IMR-90 (cell line): ENCODE measurements around the gene LDB2. TPM values are rescaled to one million over a fixed set of nuclear protein-coding genes. Genes with fewer than 3 reads are reported as not detected.

Source experiments
- ATAC-seq: fragments of 200-7000 bp; cut with Tn5 transposase; 2 replicates; pipeline ENCODE4 v1.9.1; 2020; ENCODE audit warnings: low read depth, mild to moderate bottlenecking, moderate library complexity
- BruUV-seq: library from RNA; stranded (reverse); fragments of 400-500 nt; replicated peaks from 2 replicates; lab custom pipeline; 2021; lab: Mats Ljungman, UMichigan
- CTCF ChIA-PET: fragments of 300-600 bp; formaldehyde crosslinking; extraction: SDS; loops from one replicate; lab custom pipeline; 2021; ENCODE audit warnings: antibody characterized with exemption; lab: Yijun Ruan, JAX
- POLR2A ChIA-PET: fragments of 300-600 bp; sonication (Branson Sonifier 250); formaldehyde crosslinking; loops from one replicate; lab custom pipeline; 2022; ENCODE audit warnings: antibody characterized with exemption; ENCODE audit not compliant: unreplicated experiment; lab: Charles Lee
- DNase-seq: peaks from one replicate; pipeline ENCODE4 v3.0.0; 2013
- H2AFZ ChIP-seq: replicated peaks from 2 replicates; pipeline ENCODE3; 2013; ENCODE audit warnings: low read length, mild to moderate bottlenecking; ENCODE audit not compliant: poor library complexity
- H2AK5ac ChIP-seq: 2 replicates; pipeline ENCODE4 v1.6.1; 2013; ENCODE audit warnings: low read depth, low read length, inconsistent platforms
- H2AK9ac ChIP-seq: replicated peaks from 2 replicates; pipeline ENCODE3; 2013; ENCODE audit warnings: mild to moderate bottlenecking, low read depth, low read length, moderate library complexity; ENCODE audit not compliant: poor library complexity
- H2BK120ac ChIP-seq: 2 replicates; pipeline ENCODE4 v1.6.1; 2013; ENCODE audit warnings: low read depth, low read length, inconsistent platforms
- H2BK15ac ChIP-seq: 3 replicates; pipeline ENCODE4 v1.6.1; 2013; ENCODE audit warnings: low read depth, low read length, inconsistent platforms
- H2BK20ac ChIP-seq: 2 replicates; pipeline ENCODE4 v1.6.1; 2013; ENCODE audit warnings: low read depth, mild to moderate bottlenecking, inconsistent platforms, low read length, moderate library complexity
- H2BK5ac ChIP-seq: 2 replicates; pipeline ENCODE4 v1.6.1; 2013; ENCODE audit warnings: mild to moderate bottlenecking, low read depth, low read length, inconsistent platforms; ENCODE audit not compliant: poor library complexity, severe bottlenecking
- H3K14ac ChIP-seq: replicated peaks from 2 replicates; pipeline ENCODE4 v1.6.1; 2013; ENCODE audit warnings: low read depth, low read length, inconsistent platforms
- H3K18ac ChIP-seq: 2 replicates; pipeline ENCODE4 v1.6.1; 2013; ENCODE audit warnings: low read depth, low read length, control low read depth
- H3K23ac ChIP-seq: 2 replicates; pipeline ENCODE4 v1.6.1; 2013; ENCODE audit warnings: low read depth, low read length, inconsistent platforms
- H3K27ac ChIP-seq: 2 replicates; pipeline ENCODE4 v1.5.1; 2013; ENCODE audit warnings: mild to moderate bottlenecking, control low read depth, low read length; ENCODE audit not compliant: insufficient read depth
- H3K27me3 ChIP-seq: 2 replicates; pipeline ENCODE4 v1.6.1; 2013; ENCODE audit warnings: low read length; ENCODE audit not compliant: control insufficient read depth, insufficient read depth
- H3K36me3 ChIP-seq: 2 replicates; pipeline ENCODE4 v1.6.1; 2013; ENCODE audit warnings: low read length, mixed read lengths; ENCODE audit not compliant: control insufficient read depth, insufficient read depth
- H3K4ac ChIP-seq: 2 replicates; pipeline ENCODE4 v1.6.1; 2013; ENCODE audit warnings: low read depth, low read length, inconsistent platforms
- H3K4me1 ChIP-seq: 2 replicates; pipeline ENCODE4 v1.6.1; 2013; ENCODE audit warnings: low read length, mixed read lengths; ENCODE audit not compliant: control insufficient read depth, insufficient read depth
- H3K4me2 ChIP-seq: 2 replicates; pipeline ENCODE4 v1.6.1; 2013; ENCODE audit warnings: low read depth, mild to moderate bottlenecking, control low read depth, low read length, moderate library complexity
- H3K4me3 ChIP-seq: 2 replicates; pipeline ENCODE4 v1.5.1; 2013; ENCODE audit warnings: low read depth, mild to moderate bottlenecking, control low read depth, low read length, moderate library complexity; ENCODE audit not compliant: insufficient read depth
- H3K56ac ChIP-seq: 2 replicates; pipeline ENCODE4 v1.6.1; 2013; ENCODE audit warnings: low read length, inconsistent platforms; ENCODE audit not compliant: insufficient read depth; ENCODE audit errors: extremely low read depth
- H3K79me1 ChIP-seq, 2 experiments: 2 replicates each; pipeline ENCODE4 v1.6.1; 2013; ENCODE audit warnings: low read length in 2 of 2, inconsistent platforms in 1 of 2, low read depth in 1 of 2
- H3K9ac ChIP-seq: 2 replicates; pipeline ENCODE4 v1.6.1; 2013; ENCODE audit warnings: low read depth, low read length, control low read depth
- H3K9me1 ChIP-seq: 2 replicates; pipeline ENCODE4 v1.6.1; 2013; ENCODE audit warnings: low read length, inconsistent platforms; ENCODE audit not compliant: insufficient read depth
- H3K9me3 ChIP-seq: 2 replicates; pipeline ENCODE4 v1.6.1; 2013; ENCODE audit warnings: low read length; ENCODE audit not compliant: control insufficient read depth, insufficient read depth
- H4K20me1 ChIP-seq: 2 replicates; pipeline ENCODE4 v1.6.1; 2013; ENCODE audit warnings: low read length, inconsistent platforms; ENCODE audit not compliant: insufficient read depth
- H4K5ac ChIP-seq: 2 replicates; pipeline ENCODE4 v1.6.1; 2013; ENCODE audit warnings: mild to moderate bottlenecking, low read depth, low read length, control low read depth
- H4K8ac ChIP-seq, 2 experiments: 2 replicates each; pipeline ENCODE4 v1.6.1; 2013; ENCODE audit warnings: low read depth in 2 of 2, low read length in 2 of 2, control low read depth in 1 of 2, inconsistent platforms in 1 of 2
- H4K91ac ChIP-seq: 2 replicates; pipeline ENCODE4 v1.6.1; 2013; ENCODE audit warnings: low read depth, low read length, inconsistent platforms; ENCODE audit not compliant: insufficient read depth
- BHLHE40 ChIP-seq: fragments of 150-350 bp; IDR thresholded peaks from 2 replicates; pipeline ENCODE4 v1.6.1; 2016; ENCODE audit warnings: mild to moderate bottlenecking, low read depth, low read length
- CHD1 ChIP-seq: IDR thresholded peaks from 2 replicates; pipeline ENCODE4 v1.6.1; 2012; ENCODE audit warnings: low read depth, low read length, improper control_type of control experiment
- CTCF ChIP-seq: conservative IDR thresholded peaks from 2 replicates; pipeline ENCODE4 v1.5.1; 2012; ENCODE audit warnings: mild to moderate bottlenecking, low read depth, low read length, improper control_type of control experiment
- MAZ ChIP-seq: IDR thresholded peaks from 2 replicates; pipeline ENCODE4 v1.6.1; 2012; ENCODE audit warnings: low read depth, mild to moderate bottlenecking, low read length, improper control_type of control experiment, moderate library complexity, borderline replicate concordance
- RAD21 ChIP-seq: IDR thresholded peaks from 2 replicates; pipeline ENCODE4 v1.6.1; 2012; ENCODE audit warnings: low read length, improper control_type of control experiment
- USF2 ChIP-seq: fragments of 150-350 bp; IDR thresholded peaks from 2 replicates; pipeline ENCODE4 v1.6.1; 2017; ENCODE audit warnings: mild to moderate bottlenecking, antibody characterized with exemption, low read length, low read depth
- WGBS, 2 experiments: methylation state at CpG; one replicate each; pipeline versions ENCODE4 v1.1.5 to v1.1.7; 2013; ENCODE audit warnings: missing lambda C conversion rate in 2 of 2; ENCODE audit not compliant: insufficient read length in 1 of 2; ENCODE audit errors: extremely low coverage in 2 of 2; 5-methylcytosine and 5-hydroxymethylcytosine counted together
- dilution Hi-C: fragments of 300-500 bp; cut with HindIII; formaldehyde crosslinking; loops from one replicate; pipeline ENCODE4 v1.14.3; 2018; ENCODE audit warnings: low sequenced_read_pairs; ENCODE audit not compliant: unreplicated experiment
- in situ Hi-C: fragments of 300-500 bp; cut with MboI; formaldehyde crosslinking; loops from 3 replicates; pipeline ENCODE4 v1.14.3; 2019; ENCODE audit warnings: low sequenced_read_pairs, inconsistent platforms, mixed read lengths
- intact Hi-C: fragments of 100-400 bp; cut with micrococcal nuclease; formaldehyde crosslinking; loops from 2 replicates; pipeline ENCODE4 v1.10.0; 2022
- polyA plus RNA-seq, 3 experiments: library from polyadenylated mRNA; depleted of rRNA; stranded (reverse); fragments of >200 nt; gene quantifications; 2 replicates each; pipeline ENCODE4 v1.2.3, GENCODE V29; 2012; ENCODE audit warnings: low replicate concordance in 1 of 3
- total RNA-seq: library from RNA; depleted of rRNA; stranded (reverse); fragments of >200 nt; gene quantifications from 2 replicates; pipeline ENCODE4 v1.2.3, GENCODE V29; 2012

The LDB2 gene
- total and polyA plus RNA-seq, 2 of the 4 experiments (the other 2 are of a cell fraction), result 67.9 to 116 TPM

- Histone ChIP-seq H2AK5ac (peak overlapping the region; percentile 3; the same call in 1 of the 2 replicates), H3K9ac (no peak overlapping the region; the same call in 1 of the 2 replicates), H4K5ac (no peak overlapping the region), H2BK20ac (0 out of 2 replicates have a peak overlapping the region, but pooled peaks have one; percentile 39), H3K14ac (peak overlapping the region; percentile 78), H2BK120ac (peak overlapping the region; percentile 53), H2BK5ac (no peak overlapping the region), H3K4me3 (no peak overlapping the region), H3K36me3 (0 out of 2 replicates have a peak, but pooled peaks cover 2% of the 10 kb centered on the region), H2AFZ (peak overlapping the region; percentile 68), H3K23ac (peak overlapping the region; percentile 59; the same call in 1 of the 2 replicates), H4K91ac (peak overlapping the region; percentile 54), H3K79me1 (peaks cover 0 to 4% of the 10 kb centered on the region in 2 experiments; a peak in 1 of 4 replicates), H4K8ac (peak overlapping the region; percentile 8 to 25; a peak in 2 of 4 replicates), H3K27ac (peak overlapping the region; percentile 58; the same call in 1 of the 2 replicates), H3K4me2 (no peak overlapping the region), H3K4ac (peak overlapping the region; percentile 62; the same call in 1 of the 2 replicates), H2AK9ac (no peak overlapping the region), H3K56ac (no peak overlapping the region), H3K27me3 (no peaks in the 10 kb centered on the region), H3K4me1 (peaks cover 17% of the 10 kb centered on the region), H3K9me1 (peaks cover 9% of the 10 kb centered on the region), H2BK15ac (0 out of 3 replicates have a peak overlapping the region, but pooled peaks have one; percentile 65), H4K20me1 (no peaks in the 10 kb centered on the region), H3K9me3 (no peaks in the 10 kb centered on the region), H3K18ac (peak overlapping the region; percentile 11; the same call in 1 of the 2 replicates)
- TF ChIP-seq CTCF (no peak), RAD21 (no peak), USF2 (peak; percentile 44; the same call in 1 of the 2 replicates), CHD1 (no peak), BHLHE40 (no peak), MAZ (no peak)
- ChIA-PET POLR2A (no interaction called here), CTCF (no interaction called here)
- BruUV-seq, result no TSS peak
- intact Hi-C loops (no loop called here), dilution Hi-C loops (no loop called here), in situ Hi-C loops (no loop called here)
- 100% methylated on average over 1 of the region's 13 CpGs; no CpG with 5 or more reads in 1 of the 2 experiments for WGBS, 2 experiments
- DNase-seq, result peak; percentile 52
- peak; percentile 28 for ATAC-seq
Measured at GRCh38 chr4:16694173-16694883, 204.1 kb downstream of the LDB2 start.
